Activated CD8-positive, alpha-beta memory T cell treated with anti-CD3 and anti-CD28 coated beads, Interleukin-2, amount 10 ng/mL, durations not matched to agents 7 days and 5 days (primary cell): ENCODE data around the gene MYRF. TPM values are rescaled to one million over a fixed set of nuclear protein-coding genes. Genes with fewer than 3 reads are reported as not detected.

Experiments used
- ATAC-seq: fragments of 150-1000 bp; cut with Tn5 transposase; one replicate; pipeline ENCODE4 v1.10.0; 2021; ENCODE audit warnings: moderate library complexity
- CTCF ChIA-PET: fragments of 350-600 bp; sonication (Branson Sonifier 250); formaldehyde crosslinking; loops from one replicate; lab custom pipeline; 2021; ENCODE audit warnings: antibody characterized with exemption; lab: Charles Lee
- DNase-seq: peaks from one replicate; pipeline ENCODE4 v3.0.0-alpha.2; 2020
- H3K27ac Mint-ChIP-seq: one replicate; pipeline ENCODE4 v1.8.0; 2021; ENCODE audit warnings: mild to moderate bottlenecking, mixed read lengths
- H3K27me3 Mint-ChIP-seq: one replicate; pipeline ENCODE4 v1.8.0; 2021; ENCODE audit warnings: mixed read lengths
- H3K36me3 Mint-ChIP-seq: one replicate; pipeline ENCODE4 v1.8.0; 2021; ENCODE audit warnings: mild to moderate bottlenecking, mixed read lengths
- H3K4me1 Mint-ChIP-seq: one replicate; pipeline ENCODE4 v1.8.0; 2021; ENCODE audit warnings: mixed read lengths
- H3K4me3 Mint-ChIP-seq: one replicate; pipeline ENCODE4 v1.8.0; 2021; ENCODE audit warnings: mild to moderate bottlenecking, moderate library complexity, mixed read lengths
- H3K9me3 Mint-ChIP-seq: one replicate; pipeline ENCODE4 v1.8.0; 2022; ENCODE audit warnings: low read depth, mixed read lengths
- total RNA-seq, 2 experiments: library from RNA; stranded (reverse); gene quantifications; one replicate each; pipeline ENCODE4 v1.2.3, GENCODE V29; 2021

Gene MYRF
- total RNA-seq, 2 experiments from 2014 or later, result 2.1 to 2.2 TPM

DNA sequence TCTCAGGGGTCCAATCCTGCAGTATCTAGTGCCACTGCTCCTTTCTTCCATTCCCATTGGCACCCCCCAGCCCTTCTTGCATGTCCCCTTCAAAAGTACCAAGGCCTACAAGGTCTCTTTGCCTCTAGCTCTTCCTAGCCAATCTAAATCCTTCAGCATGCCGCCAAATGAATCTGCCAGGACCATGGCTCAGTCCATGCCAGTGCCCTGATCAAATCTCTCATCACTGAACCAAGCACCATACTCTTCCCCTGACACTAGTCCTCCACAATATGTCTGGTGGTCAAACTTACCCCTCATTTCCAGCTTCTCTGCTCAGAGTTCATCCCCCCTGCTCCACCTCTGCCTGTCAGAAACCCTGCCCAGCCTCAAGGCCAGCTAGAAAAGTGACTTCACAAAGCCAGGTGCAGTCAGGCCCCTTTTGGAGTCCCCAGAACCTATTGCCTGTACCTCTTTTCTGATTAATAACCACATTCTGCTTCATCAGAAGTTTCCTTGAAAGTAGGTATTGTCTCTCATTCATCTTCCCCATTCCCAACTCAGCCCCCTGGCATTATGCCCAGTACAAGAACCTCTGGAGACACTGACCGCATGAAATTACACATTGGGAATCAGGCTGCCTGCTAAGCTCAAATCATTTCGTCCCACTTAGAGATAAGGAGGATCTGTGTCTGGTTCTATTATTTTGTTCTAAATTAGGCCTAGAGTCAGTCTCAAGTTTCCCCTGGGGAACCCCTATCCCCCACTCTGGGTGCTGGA is 51.6 kb downstream of the MYRF start:
- Mint-ChIP-seq H3K4me3 (no peak overlapping the region), H3K27me3 (no peaks in the 10 kb centered on the region), H3K27ac (no peak overlapping the region), H3K4me1 (peaks cover 8% of the 10 kb centered on the region), H3K36me3 (peaks cover 27% of the 10 kb centered on the region), H3K9me3 (no peaks in the 10 kb centered on the region)
- CTCF ChIA-PET, result no interaction called here
- DNase-seq (no peak), ATAC-seq (no peak)

GRCh38 chr11:61805146-61805545 is 52.7 kb downstream of the MYRF start:
- Mint-ChIP-seq H3K36me3 (peaks cover 26% of the 10 kb centered on the region), H3K9me3 (no peaks in the 10 kb centered on the region), H3K4me1 (peaks cover 3% of the 10 kb centered on the region), H3K4me3 (no peak overlapping the region), H3K27ac (no peak overlapping the region), H3K27me3 (no peaks in the 10 kb centered on the region)
- ATAC-seq, result no peak
- DNase-seq, result no peak
- CTCF ChIA-PET, result interaction anchor here (0.7 to 1.4 kb wide), 4 partner anchors 8 to 11 kb away, joined by 3 to 7 read pairs (median 4); no protein-coding TSS in a partner anchor

DNA sequence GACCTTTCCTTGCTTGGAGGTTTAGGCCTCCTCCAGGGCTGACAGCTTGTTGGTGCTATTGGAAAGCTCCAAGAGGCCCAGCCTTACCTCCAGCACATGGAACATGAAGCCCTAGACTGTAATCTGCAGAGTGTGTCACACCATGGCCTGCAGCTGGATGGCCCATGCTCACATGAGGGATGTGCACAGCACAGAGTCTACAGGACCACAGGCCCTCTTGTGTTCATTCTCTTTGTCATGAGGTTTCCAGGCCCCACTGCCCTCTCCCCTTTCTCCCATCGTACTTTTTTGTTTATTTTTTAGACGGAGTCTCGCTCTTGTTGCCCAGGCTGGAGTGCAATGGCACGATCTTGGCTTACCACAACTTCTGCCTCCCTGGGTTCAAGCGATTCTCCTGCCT is 54.3 kb downstream of the MYRF start:
- Mint-ChIP-seq H3K27ac (no peak overlapping the region), H3K36me3 (peaks cover 28% of the 10 kb centered on the region), H3K27me3 (no peaks in the 10 kb centered on the region), H3K4me3 (no peak overlapping the region), H3K4me1 (no peaks in the 10 kb centered on the region), H3K9me3 (no peaks in the 10 kb centered on the region)
- CTCF ChIA-PET, result interaction anchor here (0.9 to 2.1 kb wide), 3 partner anchors 9 to 275 kb away, joined by 3 to 12 read pairs (median 6); no protein-coding TSS in a partner anchor
- DNase-seq (no peak), ATAC-seq (no peak)

DNA sequence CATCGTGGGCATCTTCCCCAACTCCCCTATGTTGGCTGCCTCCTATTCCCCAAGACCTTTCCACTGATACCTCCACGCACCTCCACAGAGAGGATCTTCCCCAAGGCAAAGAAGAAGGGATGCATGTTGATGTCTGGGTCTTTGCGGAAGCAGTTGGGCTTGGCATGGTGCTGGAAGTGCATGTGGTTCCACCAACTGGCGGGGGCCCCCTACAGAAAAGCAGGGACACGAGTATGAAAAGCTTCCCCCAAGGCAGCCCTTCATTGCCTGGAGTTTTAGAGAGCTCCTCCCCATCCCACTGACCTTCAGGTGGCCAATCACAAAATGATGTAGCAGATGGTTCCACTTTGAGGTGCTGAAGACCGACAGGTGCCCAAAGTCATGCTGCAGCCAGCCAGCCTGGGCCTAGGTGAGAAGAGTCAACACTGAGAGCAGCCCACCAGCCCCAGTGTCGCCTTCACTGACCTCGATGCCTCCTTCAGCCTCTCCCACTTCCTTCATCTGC is 58.3 kb downstream of the MYRF start:
- Mint-ChIP-seq H3K27me3 (no peaks in the 10 kb centered on the region), H3K4me1 (peaks cover 5% of the 10 kb centered on the region), H3K9me3 (no peaks in the 10 kb centered on the region), H3K4me3 (no peak overlapping the region), H3K27ac (no peak overlapping the region), H3K36me3 (peaks cover 35% of the 10 kb centered on the region)
- no peak for ATAC-seq
- DNase-seq, result no peak
- CTCF ChIA-PET, result interaction anchor here (2.1 to 10.5 kb wide), 2 partner anchors 14 to 87 kb away, joined by 5 to 173 read pairs; partner anchors contain the start of genes FEN1 and TMEM258

GRCh38 chr11:61811831-61812230 is 59.4 kb downstream of the MYRF start:
- no peaks in the 10 kb centered on the region for H3K27me3 Mint-ChIP-seq
- no peaks in the 10 kb centered on the region for H3K9me3 Mint-ChIP-seq
- DNase-seq, result no peak
- H3K36me3 Mint-ChIP-seq, result peaks cover 41% of the 10 kb centered on the region
- CTCF ChIA-PET, result interaction anchor here (1.1 to 10.5 kb wide), 4 partner anchors 15 to 86 kb away, joined by 3 to 173 read pairs (median 4); partner anchors contain the start of genes FADS2, FEN1 and TMEM258
- no peak for ATAC-seq
- no peak overlapping the region for H3K27ac Mint-ChIP-seq
- peaks cover 8% of the 10 kb centered on the region for H3K4me1 Mint-ChIP-seq
- no peak overlapping the region for H3K4me3 Mint-ChIP-seq

DNA sequence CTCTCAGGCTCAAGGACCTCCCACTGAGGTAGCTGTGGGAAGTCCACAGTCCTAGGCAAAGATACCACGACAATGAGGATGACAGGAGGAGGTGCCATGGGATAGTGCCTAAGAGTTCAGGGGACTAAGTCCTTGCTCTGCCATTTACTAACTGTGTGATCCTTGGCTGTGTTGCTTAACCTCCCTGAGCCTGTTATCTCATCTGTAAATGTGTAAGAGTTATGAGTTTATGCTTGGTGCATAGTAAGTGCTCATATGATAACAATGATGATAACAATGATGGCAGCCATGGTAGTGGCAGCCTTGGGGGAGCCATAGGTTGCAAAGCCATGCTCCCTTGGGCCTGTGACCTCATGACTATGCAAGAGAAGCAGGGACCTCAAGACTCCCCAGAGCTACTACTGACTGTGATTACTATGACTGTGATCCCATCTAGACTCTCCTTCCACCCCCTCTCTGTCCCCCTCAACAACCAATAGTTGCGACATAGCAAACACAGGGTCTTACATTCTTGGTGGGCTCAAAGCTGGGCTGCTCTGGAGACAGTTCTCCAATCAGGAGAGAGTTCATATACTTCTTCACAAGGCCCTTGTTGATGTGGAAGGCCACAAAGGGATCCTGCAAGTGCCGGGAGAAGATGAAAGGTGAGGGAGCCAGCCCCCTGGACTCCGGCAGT is 60.4 kb downstream of the MYRF start:
- ATAC-seq, result no peak
- no peak overlapping the region for H3K27ac Mint-ChIP-seq
- peaks cover 11% of the 10 kb centered on the region for H3K4me1 Mint-ChIP-seq
- H3K36me3 Mint-ChIP-seq, result peaks cover 34% of the 10 kb centered on the region
- H3K9me3 Mint-ChIP-seq, result no peaks in the 10 kb centered on the region
- H3K27me3 Mint-ChIP-seq, result peaks cover 8% of the 10 kb centered on the region
- no peak for DNase-seq
- H3K4me3 Mint-ChIP-seq, result no peak overlapping the region
- CTCF ChIA-PET, result interaction anchor here (1.1 to 10.5 kb wide), 6 partner anchors 16 to 269 kb away, joined by 3 to 173 read pairs (median 6); partner anchors contain the start of genes FADS2, FEN1 and TMEM258

DNA sequence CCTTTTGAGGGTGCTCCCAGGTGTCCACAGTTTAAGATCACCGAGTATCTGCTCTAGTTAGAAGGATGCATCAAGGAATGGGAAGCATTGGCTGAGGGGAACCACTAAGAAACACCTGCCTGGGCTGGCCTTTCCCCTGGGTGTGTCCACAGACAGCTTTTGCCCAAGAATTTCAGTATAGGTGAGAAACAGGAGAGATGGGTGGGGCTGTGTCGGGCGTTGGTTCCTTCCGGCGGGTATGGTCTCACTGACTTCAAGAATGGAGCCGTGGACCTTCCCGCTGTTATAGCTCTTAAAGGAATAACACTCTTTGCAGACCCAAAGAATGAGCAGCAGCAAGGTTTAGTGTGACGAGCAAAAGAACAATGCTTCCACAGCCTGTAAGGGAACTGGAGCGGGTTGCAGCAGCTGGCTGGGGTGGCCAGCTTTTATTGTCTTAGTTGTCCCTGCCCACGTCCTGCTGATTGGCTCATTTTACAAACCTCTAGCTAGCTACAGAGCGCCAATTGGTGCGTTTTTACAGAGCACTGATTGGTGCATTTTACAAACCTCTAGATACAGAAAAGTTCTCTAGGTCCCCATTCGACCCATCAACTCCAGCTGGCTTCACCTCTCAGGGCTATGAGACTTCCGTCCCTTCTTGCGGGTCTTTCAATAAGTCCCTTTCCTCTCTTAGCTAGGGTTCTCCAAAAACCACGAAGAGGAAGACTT is 62.0 kb downstream of the MYRF start:
- Mint-ChIP-seq H3K4me1 (peaks cover 11% of the 10 kb centered on the region), H3K27ac (peak overlapping the region; percentile 78), H3K4me3 (peak overlapping the region; percentile 92), H3K9me3 (no peaks in the 10 kb centered on the region), H3K36me3 (peaks cover 33% of the 10 kb centered on the region), H3K27me3 (peaks cover 15% of the 10 kb centered on the region)
- CTCF ChIA-PET, result interaction anchor here (1.0 to 10.5 kb wide), 9 partner anchors 9 to 516 kb away, joined by 3 to 173 read pairs (median 5); partner anchors contain the start of genes FADS2, FEN1 and TMEM258
- ATAC-seq (no peak), DNase-seq (peak; percentile 54)

DNA sequence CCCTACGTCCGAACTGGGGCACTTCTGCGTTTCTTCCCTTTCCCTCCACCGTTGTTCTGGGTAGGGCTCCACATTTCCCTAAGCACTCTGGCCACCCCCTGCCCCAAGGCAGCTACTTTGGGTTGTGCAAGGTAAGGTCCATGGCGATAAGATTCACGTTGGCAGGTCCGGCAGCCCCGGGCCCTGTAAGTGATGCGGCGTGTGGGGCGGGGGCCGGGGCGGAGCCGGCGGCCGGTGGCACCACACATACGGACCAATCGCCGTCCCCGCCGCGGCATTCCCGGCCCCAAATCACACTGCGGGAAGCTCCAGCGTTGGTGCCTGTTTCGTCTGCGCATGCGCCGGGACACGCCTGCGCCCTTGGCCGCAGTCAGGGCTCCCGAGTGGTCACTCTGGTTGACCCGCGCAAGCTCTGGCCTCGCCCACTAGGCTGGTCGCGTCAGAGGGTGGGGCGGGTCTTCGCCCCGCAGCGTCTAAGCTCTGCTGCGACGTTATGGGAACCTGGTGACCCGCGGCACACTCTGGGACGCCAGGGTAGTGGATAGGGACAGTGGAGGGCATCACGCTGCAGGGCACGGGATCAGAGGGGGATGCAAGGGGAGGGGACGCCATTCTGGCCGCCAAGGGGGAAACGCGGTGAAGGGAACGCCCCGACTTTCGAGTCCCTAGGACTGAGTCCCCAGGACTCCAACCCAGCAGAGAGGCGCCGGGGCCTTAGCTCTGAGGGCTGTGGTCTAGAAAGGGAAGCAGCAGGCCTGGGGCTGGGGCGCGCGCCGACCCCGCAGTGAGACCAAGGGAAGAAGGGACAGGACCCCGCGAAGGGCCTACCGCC is 62.7 kb downstream of the MYRF start:
- H3K4me3 Mint-ChIP-seq, result peak overlapping the region; percentile 92
- H3K4me1 Mint-ChIP-seq, result peaks cover 11% of the 10 kb centered on the region
- CTCF ChIA-PET, result interaction anchor here (1.0 to 10.5 kb wide), 14 partner anchors 9 to 515 kb away, joined by 3 to 173 read pairs (median 4); partner anchors contain the start of genes FADS2, FEN1 and TMEM258
- peaks cover 27% of the 10 kb centered on the region for H3K36me3 Mint-ChIP-seq
- H3K27ac Mint-ChIP-seq, result peak overlapping the region; percentile 90
- no peaks in the 10 kb centered on the region for H3K9me3 Mint-ChIP-seq
- DNase-seq (peak; percentile 74), ATAC-seq (peak; percentile 43)
- peaks cover 15% of the 10 kb centered on the region for H3K27me3 Mint-ChIP-seq

DNA sequence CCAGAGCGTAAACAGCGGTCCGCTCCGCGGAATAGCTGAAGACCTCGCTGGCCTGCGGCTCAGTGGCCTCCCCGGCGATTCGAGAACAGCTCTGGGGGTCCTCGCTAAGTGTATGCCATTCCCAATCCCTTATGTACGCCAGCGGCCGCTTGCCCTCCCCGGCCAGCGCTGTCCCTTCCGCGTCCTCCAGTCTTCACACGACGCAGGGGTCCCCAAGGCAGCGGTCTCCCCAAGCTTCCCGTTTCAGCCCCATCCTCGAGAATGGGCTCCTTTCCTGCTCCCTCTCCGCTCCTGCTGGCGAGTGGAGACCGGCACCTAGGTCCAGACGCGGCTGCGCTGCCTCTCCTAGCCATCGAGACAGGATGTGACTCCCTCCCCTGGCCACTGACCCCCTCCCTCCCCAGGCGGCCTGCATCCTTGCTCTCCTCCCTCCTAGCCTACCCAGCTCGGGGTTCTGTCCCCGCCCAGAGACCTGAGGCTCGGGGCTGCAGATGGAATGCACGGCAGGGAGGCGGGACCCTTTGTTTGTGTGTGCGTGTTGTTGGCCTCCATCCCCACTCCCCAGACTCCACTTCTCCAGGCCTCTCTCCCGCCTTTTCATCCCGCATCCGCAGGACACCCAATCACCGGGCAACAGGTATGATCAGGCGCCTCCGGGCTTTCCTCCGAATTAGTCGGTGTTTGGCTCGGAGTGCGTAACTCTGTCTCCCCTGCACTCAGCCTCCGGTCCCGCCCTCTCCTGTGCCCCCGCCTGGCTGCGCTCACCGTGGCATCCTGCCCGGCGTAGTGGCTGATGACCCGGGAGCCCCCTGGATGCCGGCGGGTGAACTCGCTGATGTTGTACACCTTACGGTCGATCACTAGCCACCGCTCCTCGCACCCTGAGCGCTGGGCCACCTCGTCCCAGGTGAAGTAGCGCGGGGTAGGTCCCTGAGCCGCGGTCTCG is 63.6 kb downstream of the MYRF start:
- Mint-ChIP-seq H3K9me3 (no peaks in the 10 kb centered on the region), H3K36me3 (peaks cover 22% of the 10 kb centered on the region), H3K4me3 (peak overlapping the region; percentile 92), H3K4me1 (peaks cover 11% of the 10 kb centered on the region), H3K27me3 (peaks cover 15% of the 10 kb centered on the region), H3K27ac (peak overlapping the region; percentile 91)
- ATAC-seq (peak; percentile 68), DNase-seq (peak; percentile 80)
- CTCF ChIA-PET, result interaction anchor here (1.0 to 10.5 kb wide), 12 partner anchors 8 to 515 kb away, joined by 3 to 173 read pairs (median 4); partner anchors contain the start of genes FADS2, FEN1 and TMEM258

GRCh38 chr11:61816736-61817455 is 64.5 kb downstream of the MYRF start, which contains the start of gene FADS1:
FADS1 (minus strand) TSS chr11:61817003; CDS start chr11:61816929, 74 bp downstream.
- H3K36me3 Mint-ChIP-seq, result peaks cover 19% of the 10 kb centered on the region
- CTCF ChIA-PET, result interaction anchor here (1.5 to 10.5 kb wide), 4 partner anchors 12 to 20 kb away, joined by 3 to 173 read pairs (median 34); partner anchors contain the start of genes FADS2, FEN1 and TMEM258
- peaks cover 11% of the 10 kb centered on the region for H3K4me1 Mint-ChIP-seq
- peak within 1 kb of the TSS; percentile 91 for H3K27ac Mint-ChIP-seq
- DNase-seq (peak; percentile 88), ATAC-seq (peak; percentile 67)
- H3K27me3 Mint-ChIP-seq, result peaks cover 15% of the 10 kb centered on the region
- peak within 1 kb of the TSS; percentile 92 for H3K4me3 Mint-ChIP-seq
- no peaks in the 10 kb centered on the region for H3K9me3 Mint-ChIP-seq
